A673 (cell line): ENCODE results near the gene RNASE7. TPM values are rescaled to one million over a fixed set of nuclear protein-coding genes. Genes with fewer than 3 reads are reported as not detected.

Source experiments
- BruUV-seq: library from RNA; stranded (reverse); fragments of 400-500 nt; replicated peaks from 2 replicates; lab custom pipeline; 2021; lab: Mats Ljungman, UMichigan
- CTCF ChIA-PET: fragments of 300-600 bp; sonication (Branson Sonifier 250); formaldehyde crosslinking; loops from one replicate; lab custom pipeline; 2022; ENCODE audit warnings: antibody characterized with exemption; lab: Charles Lee
- POLR2A ChIA-PET: fragments of 300-600 bp; sonication (Branson Sonifier 250); formaldehyde crosslinking; loops from one replicate; lab custom pipeline; 2022; ENCODE audit warnings: antibody characterized with exemption; ENCODE audit not compliant: low non-redundant PET; lab: Charles Lee
- DNase-seq: peaks from one replicate; pipeline ENCODE4 v3.0.0-alpha.2; 2015; ENCODE audit warnings: low spot score
- H3K27ac ChIP-seq: fragments of 200-600 bp; sonication (generic); 2 replicates; pipeline ENCODE4 v1.5.1; 2016; ENCODE audit warnings: mixed run types, low read depth, mild to moderate bottlenecking, mixed read lengths, antibody characterized with exemption, low read length; ENCODE audit not compliant: poor library complexity, severe bottlenecking
- H3K27me3 ChIP-seq: fragments of 200-600 bp; sonication (generic); replicated peaks from 2 replicates; pipeline ENCODE4 v1.6.1; 2017; ENCODE audit warnings: mixed run types, low read depth, mild to moderate bottlenecking, mixed read lengths, antibody characterized with exemption, low read length; ENCODE audit not compliant: insufficient read depth, poor library complexity
- H3K36me3 ChIP-seq: fragments of 200-600 bp; sonication (generic); 2 replicates; pipeline ENCODE4 v1.6.1; 2016; ENCODE audit warnings: mixed run types, mild to moderate bottlenecking, mixed read lengths, antibody characterized with exemption, low read length; ENCODE audit not compliant: insufficient read depth, poor library complexity, severe bottlenecking
- H3K4me1 ChIP-seq: fragments of 200-600 bp; sonication (generic); 2 replicates; pipeline ENCODE4 v1.6.1; 2017; ENCODE audit warnings: mixed run types, mild to moderate bottlenecking, mixed read lengths, antibody characterized with exemption, low read length; ENCODE audit not compliant: insufficient read depth, poor library complexity, severe bottlenecking
- H3K4me3 ChIP-seq: fragments of 200-600 bp; sonication (generic); 2 replicates; pipeline ENCODE4 v1.5.1; 2016; ENCODE audit warnings: low read depth, mixed run types, mild to moderate bottlenecking, mixed read lengths, low read length; ENCODE audit not compliant: poor library complexity, severe bottlenecking
- H3K9me3 ChIP-seq: fragments of 200-600 bp; sonication (generic); 2 replicates; pipeline ENCODE4 v1.6.1; 2016; ENCODE audit warnings: mixed run types, low read depth, mild to moderate bottlenecking, mixed read lengths, antibody characterized with exemption, low read length; ENCODE audit not compliant: poor library complexity, severe bottlenecking
- EZH2 ChIP-seq: fragments of 200-600 bp; sonication (generic); IDR thresholded peaks from 2 replicates; pipeline ENCODE4 v1.6.1; 2017; ENCODE audit warnings: borderline replicate concordance, low read depth, mild to moderate bottlenecking, mixed read lengths, antibody characterized with exemption, low read length; ENCODE audit not compliant: poor library complexity, severe bottlenecking
- intact Hi-C: fragments of 100-400 bp; cut with micrococcal nuclease; formaldehyde crosslinking; loops from one replicate; pipeline ENCODE4 v1.10.0; 2022; ENCODE audit not compliant: unreplicated experiment
- total RNA-seq: library from RNA; stranded (reverse); gene quantifications from 2 replicates; pipeline ENCODE4 v1.2.3, GENCODE V29; 2021
- TF ChIP-seq, protein P1 (sequence below): fragments of 300-800, 200-600 bp; sonication (generic); conservative IDR thresholded peaks from 2 replicates; pipeline ENCODE4 v1.5.1; 2017; ENCODE audit warnings: low read depth, mild to moderate bottlenecking, antibody characterized with exemption, low read length, moderate library complexity, mixed read lengths

The RNASE7 gene
- total RNA-seq, 1 experiment from 2014 or later = not detected

DNA sequence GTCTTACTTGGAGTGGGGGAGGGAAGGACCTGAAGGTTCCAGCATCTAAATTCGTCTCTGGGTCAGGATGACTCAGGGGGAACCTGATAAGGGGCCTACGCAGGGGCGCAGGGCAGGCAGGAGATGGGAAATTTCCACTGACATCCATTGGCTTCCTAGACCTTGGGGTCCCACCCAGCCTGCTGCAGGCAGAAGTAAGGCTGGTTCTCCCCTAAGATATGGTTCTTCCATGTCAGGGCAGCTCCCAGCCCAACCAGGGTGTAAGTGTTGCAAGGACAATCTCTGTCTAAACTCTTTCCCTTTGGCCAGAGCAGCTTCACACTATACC lies 15.2 kb upstream of the RNASE7 start:
- no TSS peak for BruUV-seq
- no peaks in the 10 kb centered on the region for H3K27me3 ChIP-seq

GRCh38 chr14:21029917-21030316 lies 12.2 kb upstream of the RNASE7 start, which contains the start of gene TPPP2:
TPPP2 (plus strand) TSS chr14:21030217; CDS start chr14:21030582, 365 bp downstream.
- DNase-seq = no peak
- intact Hi-C loops = loop anchor here (10.0 kb wide), 1 partner anchor 335 kb away; no protein-coding TSS in a partner anchor
- no peak within 1 kb of the TSS for H3K27ac ChIP-seq
- no peaks in the 10 kb centered on the region for H3K4me1 ChIP-seq
- H3K4me3 ChIP-seq = no peak within 1 kb of the TSS
- CTCF ChIA-PET = no interaction called here
- no peaks in the 10 kb centered on the region for H3K9me3 ChIP-seq
- TF ChIP-seq, protein P1, sequence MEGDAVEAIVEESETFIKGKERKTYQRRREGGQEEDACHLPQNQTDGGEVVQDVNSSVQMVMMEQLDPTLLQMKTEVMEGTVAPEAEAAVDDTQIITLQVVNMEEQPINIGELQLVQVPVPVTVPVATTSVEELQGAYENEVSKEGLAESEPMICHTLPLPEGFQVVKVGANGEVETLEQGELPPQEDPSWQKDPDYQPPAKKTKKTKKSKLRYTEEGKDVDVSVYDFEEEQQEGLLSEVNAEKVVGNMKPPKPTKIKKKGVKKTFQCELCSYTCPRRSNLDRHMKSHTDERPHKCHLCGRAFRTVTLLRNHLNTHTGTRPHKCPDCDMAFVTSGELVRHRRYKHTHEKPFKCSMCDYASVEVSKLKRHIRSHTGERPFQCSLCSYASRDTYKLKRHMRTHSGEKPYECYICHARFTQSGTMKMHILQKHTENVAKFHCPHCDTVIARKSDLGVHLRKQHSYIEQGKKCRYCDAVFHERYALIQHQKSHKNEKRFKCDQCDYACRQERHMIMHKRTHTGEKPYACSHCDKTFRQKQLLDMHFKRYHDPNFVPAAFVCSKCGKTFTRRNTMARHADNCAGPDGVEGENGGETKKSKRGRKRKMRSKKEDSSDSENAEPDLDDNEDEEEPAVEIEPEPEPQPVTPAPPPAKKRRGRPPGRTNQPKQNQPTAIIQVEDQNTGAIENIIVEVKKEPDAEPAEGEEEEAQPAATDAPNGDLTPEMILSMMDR = no peak
- TF ChIP-seq EZH2 = no peak
- BruUV-seq = no TSS peak
- H3K36me3 ChIP-seq = no peaks in the 10 kb centered on the region
- H3K27me3 ChIP-seq = no peaks in the 10 kb centered on the region
- POLR2A ChIA-PET = no interaction called here

More for the DNA sequence above, 15.2 kb upstream of the RNASE7 start:
- ChIA-PET CTCF (interaction anchor here (1.1 kb wide), 1 partner anchor 12 kb away, joined by 3 read pairs; no protein-coding TSS in a partner anchor), POLR2A (no interaction called here)
- Histone ChIP-seq H3K9me3 (no peaks in the 10 kb centered on the region), H3K4me1 (peaks cover 5% of the 10 kb centered on the region), H3K27ac (no peak overlapping the region), H3K36me3 (no peaks in the 10 kb centered on the region), H3K4me3 (no peak overlapping the region)
- TF ChIP-seq EZH2 = no peak
- TF ChIP-seq, protein P1 = no peak
- intact Hi-C loops = no loop called here
- no peak for DNase-seq

- Histone ChIP-seq H3K36me3 (no peaks in the 10 kb centered on the region), H3K27me3 (no peaks in the 10 kb centered on the region), H3K9me3 (no peaks in the 10 kb centered on the region), H3K4me1 (no peaks in the 10 kb centered on the region), H3K27ac (no peak overlapping the region), H3K4me3 (no peak overlapping the region)
- TF ChIP-seq, protein P1 = no peak
- no peak for TF ChIP-seq EZH2
- BruUV-seq = no TSS peak
- POLR2A ChIA-PET = no interaction called here
- intact Hi-C loops = loop anchor here (10.0 kb wide), 1 partner anchor 336 kb away; no protein-coding TSS in a partner anchor
- no peak for DNase-seq
- CTCF ChIA-PET = no interaction called here
These were observed 11.6 kb upstream of the RNASE7 start for GRCh38 chr14:21030531-21030930.
